Islet of Langerhans (tissue), 1 donor: ENCODE data around the gene TMEM50A.
"Not testable (repeated sequence)": the region's sequence is repeated elsewhere in the genome, so short reads cannot be mapped to it uniquely, and the experiment has no call there.

Experiments
- FAIRE-seq: peaks from one replicate; lab custom pipeline; 2011; peaks lifted over from hg19 to GRCh38; lab: Jason Lieb, UNC

The TMEM50A gene

DNA sequence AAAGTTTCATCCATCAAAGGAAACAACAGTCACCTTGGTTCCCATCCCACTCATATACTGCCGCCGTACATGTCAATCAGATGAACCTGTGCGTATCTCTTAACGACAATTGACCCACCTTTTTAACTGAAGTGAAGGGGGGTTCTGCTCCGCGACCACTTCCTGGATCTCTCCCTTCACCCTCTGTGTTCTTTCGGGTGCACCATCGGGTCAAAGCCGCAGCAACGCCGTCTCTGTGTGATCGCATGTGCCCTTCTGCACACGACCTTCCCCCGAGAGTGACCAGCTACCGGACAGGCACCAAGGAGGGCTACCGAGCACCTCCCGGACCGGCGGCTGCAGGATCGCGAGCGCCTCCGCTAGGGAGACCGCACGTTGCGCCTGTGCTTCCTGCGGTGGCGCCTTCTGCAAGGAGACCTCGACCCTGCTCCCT, 1.2 kb upstream of the TMEM50A start:
- not testable (repeated sequence) for FAIRE-seq

DNA sequence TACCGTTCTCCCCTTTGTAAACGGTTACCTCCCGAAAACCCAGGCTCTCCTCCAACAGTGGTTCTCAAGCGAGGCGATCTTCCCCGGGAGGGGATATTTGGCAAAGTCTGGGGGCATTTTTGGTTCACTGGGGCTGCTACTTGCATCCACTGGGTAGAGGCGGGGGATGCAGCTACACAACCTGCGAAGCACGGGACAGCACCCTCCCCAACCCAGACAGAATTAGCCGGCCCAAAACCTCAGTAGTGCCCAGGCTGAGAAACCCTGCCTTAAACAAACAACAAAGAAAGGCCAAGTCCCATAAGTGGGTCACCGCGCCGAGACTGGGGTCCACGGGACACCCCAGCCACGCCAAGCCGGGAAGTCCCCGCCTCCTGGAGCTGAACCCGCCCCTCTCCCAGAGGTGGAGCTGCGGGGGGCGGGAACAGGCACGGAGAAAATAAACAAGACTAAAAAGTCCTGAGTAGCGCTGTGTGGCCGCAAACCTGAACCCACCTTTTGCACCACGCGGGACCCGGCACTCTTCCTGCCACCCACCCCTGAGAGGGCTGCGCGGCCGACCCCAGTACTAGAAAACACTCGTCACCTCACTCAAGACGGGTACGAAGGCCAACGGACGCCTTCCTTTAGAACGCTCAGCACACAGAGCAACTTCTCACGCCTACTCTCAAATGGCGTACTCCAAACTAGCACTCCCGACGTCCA, 499 bp upstream of the TMEM50A start:
- not testable (repeated sequence) for FAIRE-seq

DNA sequence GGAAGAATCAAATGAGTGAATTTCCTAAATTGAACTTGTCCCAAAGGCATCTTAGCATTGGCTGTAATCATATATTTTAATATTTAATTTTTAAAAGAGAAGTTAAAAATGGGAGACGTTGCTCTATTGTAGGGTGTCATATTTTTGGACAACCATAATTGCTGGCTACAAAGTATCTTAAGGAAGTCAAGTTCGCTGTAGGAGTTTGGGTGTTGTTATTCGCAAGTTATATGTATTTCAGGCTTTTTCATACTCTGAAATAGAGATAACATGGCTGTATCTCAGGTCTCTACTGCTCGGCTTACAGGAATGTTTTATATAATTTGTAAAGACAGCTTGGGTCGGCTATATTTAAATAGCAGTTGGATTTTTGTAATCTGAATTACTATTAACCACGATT, 852 bp downstream of the TMEM50A start:
- FAIRE-seq: no peak

DNA sequence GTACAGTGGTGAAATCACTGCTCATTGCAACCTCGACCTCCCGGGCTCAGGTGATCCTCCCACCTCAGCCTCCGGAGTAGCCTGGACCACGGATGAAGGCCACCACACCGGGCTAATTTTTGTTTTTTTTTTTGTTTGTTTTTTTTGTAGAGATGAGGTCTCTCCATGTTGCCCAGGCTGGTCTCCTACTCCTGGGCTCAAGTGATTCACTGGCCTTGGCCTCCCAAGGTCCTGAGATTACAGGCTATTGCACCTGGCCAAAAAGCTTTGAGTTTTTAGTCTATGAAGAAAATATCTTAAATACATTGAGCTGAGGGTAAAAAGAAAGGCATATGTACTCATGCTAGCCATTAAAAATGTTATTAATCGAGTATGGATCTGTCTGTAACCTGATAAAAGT, 3.6 kb downstream of the TMEM50A start:
- FAIRE-seq: no peak

DNA sequence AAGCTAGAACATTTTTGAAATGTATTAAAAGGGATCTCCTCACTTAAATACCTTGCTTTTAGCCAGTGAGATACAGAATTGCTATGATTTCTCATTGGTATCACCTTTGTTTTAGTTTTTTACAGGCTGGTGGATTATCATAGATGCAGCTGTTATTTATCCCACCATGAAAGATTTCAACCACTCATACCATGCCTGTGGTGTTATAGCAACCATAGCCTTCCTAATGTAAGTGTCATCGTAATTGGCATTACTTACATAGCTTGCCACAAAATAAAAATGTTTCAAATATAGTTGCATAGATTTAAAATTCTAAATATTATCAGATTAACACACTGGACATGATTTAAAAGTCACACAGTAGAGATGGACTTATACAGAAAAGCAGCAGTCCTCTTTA, 4.7 kb downstream of the TMEM50A start:
- no peak for FAIRE-seq

DNA sequence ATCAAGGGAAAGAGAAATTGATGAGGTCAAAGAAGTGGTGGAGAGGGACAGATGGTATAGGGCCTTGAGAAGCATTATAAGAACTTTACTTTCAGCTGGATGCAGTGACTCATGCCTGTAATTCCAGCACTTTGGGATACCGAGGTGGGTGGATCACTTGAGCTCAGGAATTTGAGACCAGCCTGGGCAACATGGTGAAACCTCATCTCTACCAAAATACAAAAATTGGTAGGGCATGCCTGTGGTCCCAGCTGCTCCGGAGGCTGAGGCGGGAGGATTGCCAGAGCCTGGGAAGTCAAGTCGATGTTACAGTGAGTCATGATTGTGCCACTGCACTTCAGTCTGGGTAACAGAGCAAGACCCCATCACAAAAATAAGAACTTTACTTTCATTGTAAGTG, 5.7 kb downstream of the TMEM50A start:
- FAIRE-seq: no peak

DNA sequence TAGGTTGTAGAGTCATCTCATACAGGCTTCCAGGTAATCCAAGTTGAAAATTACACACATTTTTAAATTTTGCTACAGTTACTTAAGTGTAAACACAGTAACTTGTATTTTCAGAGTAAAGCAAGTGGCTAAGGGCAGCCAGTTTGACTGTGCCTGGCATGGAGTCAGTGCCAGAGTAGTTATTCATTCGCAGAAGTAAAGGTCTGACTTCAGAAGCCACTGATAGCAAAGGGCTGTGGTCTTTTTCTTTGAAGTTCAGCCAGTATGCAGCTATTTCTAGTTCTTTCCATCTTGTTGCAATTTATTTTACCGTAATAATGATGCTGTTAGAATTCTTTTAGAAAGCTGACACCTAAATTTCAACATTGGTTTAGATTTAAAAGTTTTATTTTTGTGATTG, 9.4 kb downstream of the TMEM50A start:
- no peak for FAIRE-seq

DNA sequence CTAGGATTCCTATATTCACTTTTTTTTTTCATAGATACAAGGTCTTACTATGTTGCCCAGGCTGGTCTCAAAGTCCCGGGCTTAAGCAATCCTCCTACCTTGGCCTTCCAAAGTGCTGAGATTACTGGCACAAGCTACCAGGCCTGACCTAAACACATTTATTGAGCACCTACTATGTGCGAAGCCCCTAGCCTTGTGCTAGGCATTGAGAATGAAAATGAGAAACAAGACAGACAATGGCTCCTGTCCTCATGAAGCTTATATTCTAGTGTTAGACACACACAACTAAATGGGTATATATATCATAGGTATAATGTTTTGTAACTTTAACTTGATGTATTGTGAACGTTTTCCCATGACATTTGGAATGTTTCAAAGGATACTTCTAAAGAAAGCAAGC, 11.5 kb downstream of the TMEM50A start:
- no peak for FAIRE-seq

DNA sequence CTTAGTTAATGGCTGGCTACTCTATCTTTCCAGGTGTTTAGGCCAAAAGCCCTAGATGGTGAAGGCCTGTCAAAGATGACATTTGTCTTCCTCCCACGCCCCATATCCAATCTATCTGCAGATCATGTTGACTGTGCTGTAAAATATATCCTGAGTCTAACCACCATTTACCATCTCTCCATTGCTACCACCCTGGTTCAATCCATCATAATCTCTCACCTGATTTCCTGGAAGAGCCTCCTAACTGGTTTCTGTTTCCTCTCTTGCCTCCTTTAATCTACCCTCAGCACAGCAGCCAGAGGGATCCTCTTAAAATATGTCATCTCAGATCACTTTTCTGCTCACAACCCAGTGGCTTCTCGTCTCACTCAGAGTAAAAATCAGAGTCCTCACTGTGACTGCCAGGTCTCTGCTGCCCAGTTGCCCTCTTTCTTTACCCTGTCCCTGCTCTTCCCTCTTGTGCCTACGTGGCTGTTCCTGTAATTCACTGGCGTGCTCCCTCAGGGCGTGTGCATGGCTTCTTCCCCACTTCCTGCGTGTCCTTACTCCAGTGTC, 17.8 kb downstream of the TMEM50A start:
- FAIRE-seq: no peak

DNA sequence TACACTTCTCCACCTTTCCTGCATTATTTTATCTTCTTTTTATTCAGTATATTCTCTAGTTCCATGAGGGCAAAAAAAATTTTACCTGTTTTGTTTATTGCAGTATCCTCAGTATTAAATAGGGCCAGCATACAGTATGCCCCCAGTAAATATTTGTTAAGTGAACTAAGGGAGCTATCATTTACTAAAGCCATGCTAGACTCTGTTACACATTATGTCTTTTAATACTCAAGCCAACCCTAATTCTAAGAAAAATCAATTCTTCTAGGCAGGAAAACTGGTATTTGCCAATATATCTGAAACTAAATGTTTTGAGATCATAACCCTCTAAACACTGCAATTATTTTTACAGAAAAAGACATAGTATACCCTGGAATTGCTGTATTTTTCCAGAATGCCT, 18.3 kb downstream of the TMEM50A start:
- FAIRE-seq: no peak

DNA sequence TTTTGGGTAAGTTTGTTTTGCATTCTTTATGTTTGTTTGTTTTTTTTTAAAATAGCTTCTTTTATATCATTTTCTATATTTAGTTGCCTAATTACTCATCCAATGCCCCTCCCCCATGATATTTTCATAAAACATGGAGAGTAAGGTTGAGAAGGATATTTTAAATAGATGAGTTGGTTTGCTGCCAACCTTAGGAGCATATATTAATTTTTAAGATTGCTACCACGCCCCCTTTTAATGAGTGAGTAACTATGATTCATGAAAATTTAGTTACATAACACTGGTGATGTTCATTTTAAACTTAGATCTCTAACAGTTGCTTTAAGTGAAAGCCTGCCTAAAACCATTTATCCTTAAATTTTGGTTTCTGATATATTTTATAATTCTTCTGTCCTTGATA, 18.7 kb downstream of the TMEM50A start:
- peak; percentile 5 for FAIRE-seq

DNA sequence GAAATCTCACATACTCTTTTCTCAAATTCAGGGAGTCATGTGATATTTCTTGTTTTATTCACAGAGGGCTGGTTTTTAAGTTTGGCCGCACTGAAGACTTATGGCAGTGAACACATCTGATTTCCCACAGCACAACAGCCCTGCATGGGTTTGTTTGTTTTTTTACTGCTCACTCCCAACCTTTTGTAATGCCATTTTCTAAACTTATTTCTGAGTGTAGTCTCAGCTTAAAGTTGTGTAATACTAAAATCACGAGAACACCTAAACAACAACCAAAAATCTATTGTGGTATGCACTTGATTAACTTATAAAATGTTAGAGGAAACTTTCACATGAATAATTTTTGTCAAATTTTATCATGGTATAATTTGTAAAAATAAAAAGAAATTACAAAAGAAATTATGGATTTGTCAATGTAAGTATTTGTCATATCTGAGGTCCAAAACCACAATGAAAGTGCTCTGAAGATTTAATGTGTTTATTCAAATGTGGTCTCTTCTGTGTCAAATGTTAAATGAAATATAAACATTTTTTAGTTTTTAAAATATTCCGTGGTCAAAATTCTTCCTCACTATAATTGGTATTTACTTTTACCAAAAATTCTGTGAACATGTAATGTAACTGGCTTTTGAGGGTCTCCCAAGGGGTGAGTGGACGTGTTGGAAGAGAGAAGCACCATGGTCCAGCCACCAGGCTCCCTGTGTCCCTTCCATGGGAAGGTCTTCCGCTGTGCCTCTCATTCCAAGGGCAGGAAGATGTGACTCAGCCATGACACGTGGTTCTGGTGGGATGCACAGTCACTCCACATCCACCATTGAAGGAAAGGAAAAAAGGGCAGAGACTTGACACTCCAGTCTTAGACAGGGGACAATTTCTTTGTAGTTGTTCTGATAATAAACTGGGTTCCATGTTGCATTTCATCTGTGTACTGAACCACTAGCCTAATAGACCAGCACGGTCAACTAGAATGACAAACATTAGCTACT, 22.8 kb downstream of the TMEM50A start:
- no peak for FAIRE-seq

DNA sequence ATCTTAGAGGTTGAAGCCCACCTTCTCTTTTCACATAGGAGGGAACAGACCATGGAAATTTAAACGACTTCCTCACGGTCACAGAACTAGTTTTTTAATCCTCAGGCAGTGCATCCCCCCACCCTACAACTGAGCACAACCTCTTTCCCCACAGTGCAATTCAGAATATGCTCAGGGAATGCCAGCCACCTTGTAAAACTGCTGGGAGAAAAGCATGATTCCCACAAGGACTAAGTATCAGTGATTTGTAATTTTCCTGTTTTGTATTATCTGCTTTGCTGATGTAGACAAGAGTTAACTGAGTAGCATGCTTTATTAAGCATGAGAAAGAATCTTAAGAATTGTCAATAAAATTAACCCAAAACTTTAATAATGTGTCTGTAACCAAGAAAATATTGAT, 23.8 kb downstream of the TMEM50A start:
- FAIRE-seq: no peak

DNA sequence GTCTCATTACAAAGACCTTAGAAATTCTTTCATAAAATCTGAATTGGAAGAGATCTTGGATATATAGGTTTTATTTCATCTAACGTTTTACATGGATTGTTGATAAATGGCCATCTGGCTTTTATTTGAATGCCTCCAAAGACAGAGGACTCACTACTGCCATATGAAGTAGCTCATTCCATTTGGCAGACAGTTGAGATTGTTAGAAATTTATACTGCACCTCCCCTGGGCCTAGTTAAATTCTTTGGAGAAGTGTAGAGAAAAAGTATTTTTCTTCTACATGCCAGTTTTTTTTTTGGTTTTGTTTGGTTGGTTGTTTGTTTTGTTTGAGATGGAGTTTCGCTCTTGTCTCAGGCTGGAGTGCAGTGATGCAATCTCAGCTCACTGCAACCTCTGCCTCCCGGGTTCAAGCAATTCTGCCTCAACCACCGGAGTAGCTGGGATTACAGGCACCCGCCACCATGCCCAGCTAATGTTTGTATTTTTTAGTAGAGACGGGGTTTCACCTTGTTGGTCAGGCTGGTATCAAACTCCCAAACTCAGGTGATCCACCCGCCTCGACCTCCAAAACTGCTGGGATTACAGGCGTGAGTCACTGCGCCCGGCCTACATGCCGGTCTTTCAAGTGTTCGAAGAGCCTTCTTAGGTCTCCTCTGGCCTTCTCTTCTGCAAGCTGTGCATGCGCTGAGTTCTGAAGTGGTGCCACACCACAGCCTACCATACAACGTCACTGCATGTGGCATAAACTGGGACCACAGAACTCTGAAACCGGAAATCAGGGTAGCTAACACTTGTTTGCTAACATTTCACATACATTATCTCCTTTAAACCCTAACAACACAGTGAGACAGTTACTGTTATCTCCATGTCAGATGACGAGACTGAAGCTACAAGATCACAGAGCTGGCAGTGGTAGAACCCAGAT, 24.8 kb downstream of the TMEM50A start:
- not testable (repeated sequence) for FAIRE-seq

DNA sequence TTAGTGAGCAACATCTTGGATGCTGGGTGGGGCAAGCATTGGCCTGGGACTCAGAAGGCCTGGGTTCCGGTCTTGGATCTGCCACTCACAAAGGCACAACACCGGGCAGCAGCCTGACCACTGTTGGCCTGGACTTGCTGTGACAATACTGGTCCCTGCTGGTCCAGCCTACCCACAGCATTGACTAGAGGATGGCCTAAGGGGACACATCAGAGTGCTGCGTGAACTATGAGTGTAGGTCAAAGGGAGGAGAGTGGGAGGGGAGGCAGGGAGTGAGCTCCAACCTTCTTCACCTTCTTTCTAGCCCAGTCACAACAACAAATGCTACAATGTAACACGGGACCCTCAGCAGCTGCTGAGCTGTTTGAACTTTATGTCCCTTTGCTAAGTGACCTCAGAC, 31.1 kb downstream of the TMEM50A start:
- no peak for FAIRE-seq

DNA sequence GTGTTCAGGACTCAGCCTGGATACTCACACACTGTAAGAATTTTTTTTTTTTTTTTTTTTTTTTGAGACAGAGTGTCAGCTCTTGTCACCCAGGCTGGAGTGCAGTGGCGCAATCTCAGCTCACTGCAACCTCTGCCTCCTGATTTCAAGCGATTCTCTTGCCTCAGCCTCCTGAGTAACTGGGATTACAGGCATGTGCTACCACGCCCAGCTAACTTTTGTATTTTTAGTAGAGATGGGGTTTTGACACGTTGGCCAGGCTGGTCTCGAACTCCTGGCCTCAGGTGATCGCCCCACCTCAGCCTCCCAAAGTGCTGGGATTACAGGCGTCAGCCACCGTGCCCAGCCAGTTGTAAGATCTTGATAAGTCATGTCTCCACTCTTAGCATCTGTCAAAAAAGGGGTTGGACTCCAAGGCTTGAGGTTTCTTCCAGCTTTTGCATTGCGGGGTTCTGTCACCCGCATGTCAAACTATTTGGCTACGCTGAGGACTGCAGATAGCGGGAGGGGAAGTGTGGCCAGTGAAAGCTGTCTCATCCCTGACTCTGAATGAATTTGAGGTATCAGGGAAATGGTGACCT, 31.6 kb downstream of the TMEM50A start:
- not testable (repeated sequence) for FAIRE-seq

DNA sequence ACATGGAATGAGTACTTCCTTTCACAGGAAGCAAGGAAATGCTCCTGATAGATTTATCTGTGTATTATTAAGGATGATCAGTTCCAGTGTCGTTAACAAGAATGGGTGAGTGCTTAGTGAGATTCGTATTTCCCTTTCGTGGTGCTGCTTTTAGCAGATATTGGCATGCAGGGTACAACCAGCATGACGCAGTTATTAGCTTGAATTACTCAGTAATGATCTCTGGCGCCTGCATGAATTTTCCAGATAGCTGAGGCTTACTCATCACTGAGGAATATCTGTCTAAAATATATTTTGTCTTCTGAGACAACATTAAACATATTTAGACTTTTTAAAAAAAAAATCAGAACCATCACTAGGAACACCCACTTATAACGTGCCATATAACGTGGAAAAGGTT, 33.6 kb downstream of the TMEM50A start:
- not testable (repeated sequence) for FAIRE-seq

DNA sequence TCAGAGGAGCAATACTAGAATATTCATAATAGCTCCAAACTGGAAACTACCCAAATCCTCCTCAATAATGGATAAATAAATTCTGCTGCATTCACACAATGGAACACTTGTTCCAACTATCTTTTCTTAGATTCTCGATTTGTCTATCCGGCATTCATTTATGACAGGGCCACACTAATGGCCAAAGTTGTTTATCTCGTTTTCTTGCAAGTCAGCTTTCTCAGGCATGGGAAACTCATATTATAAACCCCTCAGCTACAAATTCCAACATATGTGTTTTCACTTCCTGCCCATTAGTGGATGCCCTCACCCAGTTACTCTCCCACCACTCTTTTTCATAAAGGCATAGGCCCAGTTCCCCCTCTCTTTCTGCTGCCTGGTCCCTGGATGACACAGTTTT, 40.2 kb downstream of the TMEM50A start:
- not testable (repeated sequence) for FAIRE-seq

DNA sequence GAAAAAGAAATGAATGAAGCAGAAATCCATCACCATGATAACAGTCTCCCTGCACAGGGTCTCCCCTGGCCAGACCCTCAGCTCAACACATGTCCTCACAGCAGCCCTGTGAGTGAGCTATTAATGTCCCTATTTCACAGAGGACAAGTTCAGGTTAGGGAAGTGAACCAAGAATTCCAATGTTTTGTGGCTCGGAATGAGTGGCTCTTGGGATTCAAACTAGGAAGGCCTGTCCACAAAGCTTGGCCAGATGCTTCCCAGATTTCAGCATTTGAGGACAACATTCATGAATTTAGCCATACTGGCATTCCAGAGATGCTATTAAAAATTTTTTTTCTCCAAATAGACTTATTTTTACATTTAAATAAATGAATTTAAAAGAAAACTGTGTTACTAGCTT, 44.4 kb downstream of the TMEM50A start:
- FAIRE-seq: not testable (repeated sequence)

DNA sequence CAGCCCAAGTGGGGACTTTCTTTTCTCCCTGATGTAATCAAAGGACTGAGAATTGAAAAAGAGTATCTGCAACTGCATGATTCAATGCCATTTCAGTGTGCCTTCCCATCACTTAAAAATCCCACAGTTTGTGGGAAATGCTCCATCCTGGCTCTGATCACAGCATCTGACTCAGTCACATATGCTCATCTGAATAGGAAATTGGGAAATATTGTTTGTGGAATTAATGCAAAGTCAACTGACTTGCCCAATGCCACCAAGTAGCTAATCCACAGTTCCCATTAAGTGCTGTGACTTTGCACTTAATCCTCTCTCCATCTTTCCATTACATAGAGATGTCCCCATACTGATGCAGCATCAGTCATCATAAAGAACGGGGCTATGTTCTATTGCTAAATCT, 45.0 kb downstream of the TMEM50A start:
- FAIRE-seq: not testable (repeated sequence)

DNA sequence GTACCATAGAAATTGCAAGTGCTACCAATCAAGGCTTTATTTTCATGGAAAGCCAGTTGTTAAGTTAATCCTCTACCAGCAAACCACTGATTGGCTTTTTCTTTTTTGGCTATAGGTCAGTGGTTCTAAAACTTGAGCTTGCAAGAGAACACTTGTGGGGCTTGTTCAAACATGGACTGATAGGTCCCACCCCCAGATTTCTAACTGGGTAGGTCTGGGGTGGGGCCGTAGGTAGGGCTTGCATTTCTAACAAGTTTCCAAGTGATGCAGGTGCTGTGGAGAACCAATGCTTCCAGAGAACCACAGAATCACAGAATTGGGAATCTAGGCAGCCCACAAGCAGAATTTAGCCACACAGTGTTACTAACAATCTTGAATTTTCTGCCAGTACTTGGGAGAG, 45.7 kb downstream of the TMEM50A start:
- not testable (repeated sequence) for FAIRE-seq

DNA sequence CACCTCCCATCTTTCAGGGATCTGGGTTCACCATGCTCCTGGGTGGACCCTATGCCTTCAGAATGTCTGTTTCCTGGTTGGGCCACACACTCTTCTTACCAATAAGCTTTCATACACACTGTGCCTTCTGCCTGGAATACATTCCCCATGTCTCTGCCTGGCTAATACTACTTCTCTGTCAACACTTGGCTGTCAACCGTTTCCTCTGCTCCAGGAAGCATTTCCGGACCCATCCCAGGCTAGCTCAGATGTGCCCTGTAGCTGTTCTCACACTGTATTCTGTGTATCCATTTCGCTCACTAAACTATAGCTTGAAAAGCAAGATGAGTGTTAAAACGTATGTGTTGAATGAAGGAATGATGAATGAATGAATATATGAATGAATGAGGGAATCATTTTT, 49.0 kb downstream of the TMEM50A start:
- not testable (repeated sequence) for FAIRE-seq
